CD4-positive, alpha-beta memory T cell (primary cell): ENCODE measurements around the gene THSD4. TPM values are rescaled to one million over a fixed set of nuclear protein-coding genes. Genes with fewer than 3 reads are reported as not detected.
A peak's percentile ranks its signal among the peaks of the same experiment; 100 is the strongest.

Experiments
- CTCF ChIA-PET: fragments of 350-600 bp; sonication (Branson Sonifier 250); formaldehyde crosslinking; loops from one replicate; lab custom pipeline; 2021; ENCODE audit warnings: inconsistent platforms; ENCODE audit not compliant: partially characterized antibody; lab: Charles Lee
- POLR2A ChIA-PET: fragments of 350-600 bp; sonication (Branson Sonifier 250); formaldehyde crosslinking; loops from one replicate; lab custom pipeline; 2021; ENCODE audit not compliant: partially characterized antibody; lab: Charles Lee
- DNase-seq, 5 donors: peaks; one replicate each; pipeline versions ENCODE4 v3.0.0 to v3.0.0-alpha.2; 2020 to 2022; ENCODE audit warnings: mixed read lengths in 1 of 5
- H3K27ac ChIP-seq: one replicate; pipeline ENCODE4 v1.7.0; 2013; ENCODE audit warnings: low read depth, low read length
- H3K27me3 ChIP-seq: 2 replicates; pipeline ENCODE4 v1.7.0; 2013; ENCODE audit warnings: mild to moderate bottlenecking, low read length, moderate library complexity; ENCODE audit not compliant: insufficient read depth
- H3K36me3 ChIP-seq: 2 replicates; pipeline ENCODE4 v1.7.0; 2013; ENCODE audit warnings: mild to moderate bottlenecking, low read length, moderate library complexity; ENCODE audit not compliant: insufficient read depth
- H3K4me1 ChIP-seq: 2 replicates; pipeline ENCODE4 v1.7.0; 2013; ENCODE audit warnings: mild to moderate bottlenecking, low read length, moderate library complexity; ENCODE audit not compliant: insufficient read depth
- H3K4me3 ChIP-seq, 2 donors: one replicate each; pipeline ENCODE4 v1.7.0; 2013; ENCODE audit warnings: low read length in 2 of 2, mild to moderate bottlenecking in 1 of 2
- H3K9me3 ChIP-seq, 2 donors: one replicate each; pipeline ENCODE4 v1.7.0; 2013; ENCODE audit warnings: low read length in 2 of 2, control low read depth in 1 of 2; ENCODE audit not compliant: control insufficient read depth in 1 of 2
- H3K27ac Mint-ChIP-seq, 7 donors: one replicate each; pipeline ENCODE4 v1.8.0; 2020 to 2021; ENCODE audit warnings: mixed read lengths in 7 of 7, mild to moderate bottlenecking in 6 of 7, inconsistent platforms in 3 of 7, moderate library complexity in 3 of 7
- H3K27me3 Mint-ChIP-seq, 2 donors: one replicate each; pipeline ENCODE4 v1.8.0; 2020 to 2021; ENCODE audit warnings: mixed read lengths in 2 of 2
- H3K36me3 Mint-ChIP-seq, 2 donors: one replicate each; pipeline ENCODE4 v1.8.0; 2020 to 2021; ENCODE audit warnings: mixed read lengths in 2 of 2, inconsistent platforms in 1 of 2, mild to moderate bottlenecking in 1 of 2
- H3K4me1 Mint-ChIP-seq, 4 donors: one replicate each; pipeline ENCODE4 v1.8.0; 2020 to 2021; ENCODE audit warnings: mixed read lengths in 4 of 4, mild to moderate bottlenecking in 1 of 4
- H3K4me3 Mint-ChIP-seq, 8 donors: one replicate each; pipeline ENCODE4 v1.8.0; 2020 to 2021; ENCODE audit warnings: mixed read lengths in 8 of 8, mild to moderate bottlenecking in 7 of 8, moderate library complexity in 6 of 8, inconsistent platforms in 3 of 8
- H3K9me3 Mint-ChIP-seq, 8 donors: one replicate each; pipeline ENCODE4 v1.8.0; 2020 to 2021; ENCODE audit warnings: mixed read lengths in 8 of 8, mild to moderate bottlenecking in 5 of 8, inconsistent platforms in 3 of 8, moderate library complexity in 1 of 8
- intact Hi-C: fragments of 100-400 bp; cut with micrococcal nuclease; formaldehyde crosslinking; loops from one replicate; pipeline ENCODE4 v1.15.1; 2023
- polyA plus RNA-seq, 2 donors: library from polyadenylated mRNA; unstranded; fragments of 300-500 nt; fragmentation: Illumina TruSeq; gene quantifications; one replicate each; pipeline ENCODE4 v1.2.3, GENCODE V29; 2021
- total RNA-seq, 2 experiments: library from RNA; stranded (reverse); gene quantifications; one replicate each; pipeline ENCODE4 v1.2.3, GENCODE V29; 2021

The THSD4 gene
- total and polyA plus RNA-seq, 4 experiments from 2014 or later = not detected

DNA sequence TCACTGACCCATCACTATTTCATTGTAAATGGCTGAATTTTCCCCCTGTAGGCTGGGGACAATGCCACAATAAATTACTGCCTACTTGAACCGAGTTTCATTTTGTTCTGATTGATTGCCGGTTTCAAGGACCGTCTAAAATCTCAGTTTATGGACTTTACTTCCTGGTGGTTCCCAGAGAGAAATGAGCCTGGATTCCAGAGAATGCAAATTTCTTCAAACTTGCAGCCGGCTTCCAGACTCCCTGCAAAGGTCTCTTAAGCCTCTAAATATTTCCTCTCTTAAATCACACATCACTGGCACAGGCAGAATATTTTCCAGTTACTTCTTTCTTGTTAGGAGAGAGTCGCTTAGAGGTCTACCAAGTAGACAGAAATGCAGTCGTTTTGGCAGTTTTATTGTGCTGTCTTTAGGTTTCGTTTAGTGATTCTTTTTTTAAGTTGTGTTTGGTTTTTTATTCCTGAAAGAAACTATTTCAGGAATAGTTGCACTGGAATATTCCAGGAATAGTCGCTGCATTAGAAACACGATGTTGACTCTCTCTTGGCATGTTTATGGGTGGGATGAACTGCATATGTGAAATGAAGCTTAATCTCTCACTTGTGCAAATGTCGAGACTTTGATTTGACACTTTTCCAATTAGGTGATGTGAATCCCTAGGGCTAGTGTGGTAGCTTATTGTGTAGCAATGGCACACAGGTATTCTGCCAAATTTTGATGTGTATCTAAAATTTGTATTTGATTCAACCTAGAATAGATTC, 411.0 kb downstream of the THSD4 start:
- Mint-ChIP-seq H3K36me3 (no peaks in the 10 kb centered on the region), H3K27me3 (peaks cover 22 to 34% of the 10 kb centered on the region in 2 donors), H3K4me1 (peaks cover 0 to 2% (median 0%) of the 10 kb centered on the region in 4 donors), H3K4me3 (no peak overlapping the region), H3K27ac (no peak overlapping the region), H3K9me3 (peaks cover 0 to 2% (median 0%) of the 10 kb centered on the region in 8 donors)
- intact Hi-C loops = no loop called here
- Histone ChIP-seq H3K4me1 (no peaks in the 10 kb centered on the region), H3K4me3 (no peak overlapping the region), H3K27ac (no peak overlapping the region), H3K36me3 (no peaks in the 10 kb centered on the region), H3K9me3 (no peaks in the 10 kb centered on the region), H3K27me3 (no peaks in the 10 kb centered on the region)
- no peak for DNase-seq
- POLR2A ChIA-PET = no interaction called here
- CTCF ChIA-PET = no interaction called here

DNA sequence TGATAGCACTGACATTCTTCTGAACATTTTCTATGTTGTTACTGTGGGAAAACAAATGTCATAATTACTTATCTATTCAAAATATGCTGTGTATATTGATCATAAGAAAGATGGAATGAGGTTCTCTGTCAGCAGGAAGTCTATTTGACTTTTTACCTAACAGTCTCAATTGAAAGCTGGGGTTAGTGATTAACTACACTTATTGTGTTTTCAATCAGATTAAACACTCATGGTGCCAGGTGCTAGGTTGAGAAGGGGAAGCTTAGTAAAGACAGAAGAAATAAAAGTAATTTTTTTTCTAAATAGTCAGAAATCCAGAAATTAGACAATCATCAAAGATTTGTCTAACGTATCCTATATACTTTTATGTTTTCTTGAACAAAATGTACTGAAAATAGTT, 414.1 kb downstream of the THSD4 start:
- intact Hi-C loops = no loop called here
- Mint-ChIP-seq H3K27ac (no peak overlapping the region), H3K36me3 (no peaks in the 10 kb centered on the region), H3K4me3 (no peak overlapping the region), H3K27me3 (peaks cover 17 to 28% of the 10 kb centered on the region in 2 donors), H3K4me1 (peaks cover 0 to 2% (median 0%) of the 10 kb centered on the region in 4 donors), H3K9me3 (peaks cover 2 to 14% (median 9%) of the 10 kb centered on the region in 8 donors)
- no peaks in the 10 kb centered on the region for H3K9me3 ChIP-seq
- H3K4me1 ChIP-seq = no peaks in the 10 kb centered on the region
- CTCF ChIA-PET = no interaction called here
- no peaks in the 10 kb centered on the region for H3K36me3 ChIP-seq
- H3K4me3 ChIP-seq = no peak overlapping the region
- H3K27ac ChIP-seq = no peak overlapping the region
- DNase-seq = no peak
- no peaks in the 10 kb centered on the region for H3K27me3 ChIP-seq
- POLR2A ChIA-PET = no interaction called here

DNA sequence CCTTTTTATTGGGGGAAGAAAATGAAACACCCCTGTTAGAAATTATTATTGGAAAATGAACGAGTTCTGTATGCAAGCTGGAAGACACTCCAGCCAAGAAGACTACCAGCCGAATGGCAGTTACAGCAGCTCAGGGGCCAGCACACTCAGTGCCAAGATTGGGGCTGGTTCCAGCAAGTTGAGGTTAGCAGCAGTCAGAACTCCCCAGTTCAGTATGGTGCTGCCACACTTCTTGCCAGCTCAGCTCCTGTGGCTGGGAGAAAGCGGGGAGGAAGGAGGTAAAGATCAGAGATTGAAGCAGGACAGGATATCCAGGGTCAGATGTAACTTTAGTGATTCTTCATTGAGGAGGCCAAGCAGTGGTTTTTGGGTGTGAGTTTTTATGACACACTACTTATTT, 414.8 kb downstream of the THSD4 start:
- Histone ChIP-seq H3K4me3 (no peak overlapping the region), H3K9me3 (no peaks in the 10 kb centered on the region), H3K27me3 (no peaks in the 10 kb centered on the region), H3K36me3 (no peaks in the 10 kb centered on the region), H3K4me1 (no peaks in the 10 kb centered on the region), H3K27ac (no peak overlapping the region)
- peaks cover 2 to 15% (median 9%) of the 10 kb centered on the region in 8 donors for H3K9me3 Mint-ChIP-seq
- peaks cover 0 to under 1% (median 0%) of the 10 kb centered on the region in 4 donors for H3K4me1 Mint-ChIP-seq
- CTCF ChIA-PET = no interaction called here
- intact Hi-C loops = no loop called here
- peaks cover 17 to 27% of the 10 kb centered on the region in 2 donors for H3K27me3 Mint-ChIP-seq
- POLR2A ChIA-PET = no interaction called here
- no peak for DNase-seq
- no peak overlapping the region for H3K4me3 Mint-ChIP-seq
- H3K27ac Mint-ChIP-seq = no peak overlapping the region
- H3K36me3 Mint-ChIP-seq = no peaks in the 10 kb centered on the region

DNA sequence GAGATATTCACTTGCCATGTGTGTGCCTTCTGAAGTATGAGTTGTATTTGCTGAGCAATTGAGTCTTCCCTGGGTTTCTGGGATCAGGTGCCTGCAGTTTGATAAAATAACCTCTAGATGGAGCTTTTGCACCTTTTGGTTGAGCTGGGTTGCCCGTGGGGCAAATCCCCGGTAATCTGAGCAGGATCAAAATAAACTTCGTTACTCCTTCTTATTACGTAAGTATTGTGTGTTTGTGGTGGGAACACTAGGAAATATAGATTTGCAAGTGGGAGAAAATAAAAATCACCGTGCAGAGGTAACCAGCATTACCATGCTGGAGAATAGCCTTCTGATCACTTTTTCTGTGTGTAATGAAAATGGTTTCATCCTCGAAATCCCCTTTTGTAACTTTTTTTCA, 417.7 kb downstream of the THSD4 start:
- ChIA-PET POLR2A (no interaction called here), CTCF (no interaction called here)
- Mint-ChIP-seq H3K9me3 (peaks cover 3 to 15% (median 9%) of the 10 kb centered on the region in 8 donors), H3K27ac (no peak overlapping the region), H3K27me3 (peaks cover 10 to 11% of the 10 kb centered on the region in 2 donors), H3K4me1 (no peaks in the 10 kb centered on the region), H3K4me3 (no peak overlapping the region), H3K36me3 (no peaks in the 10 kb centered on the region)
- intact Hi-C loops = no loop called here
- Histone ChIP-seq H3K9me3 (no peaks in the 10 kb centered on the region), H3K27ac (no peak overlapping the region), H3K27me3 (no peaks in the 10 kb centered on the region), H3K4me1 (no peaks in the 10 kb centered on the region), H3K36me3 (no peaks in the 10 kb centered on the region), H3K4me3 (no peak overlapping the region)
- no peak for DNase-seq

DNA sequence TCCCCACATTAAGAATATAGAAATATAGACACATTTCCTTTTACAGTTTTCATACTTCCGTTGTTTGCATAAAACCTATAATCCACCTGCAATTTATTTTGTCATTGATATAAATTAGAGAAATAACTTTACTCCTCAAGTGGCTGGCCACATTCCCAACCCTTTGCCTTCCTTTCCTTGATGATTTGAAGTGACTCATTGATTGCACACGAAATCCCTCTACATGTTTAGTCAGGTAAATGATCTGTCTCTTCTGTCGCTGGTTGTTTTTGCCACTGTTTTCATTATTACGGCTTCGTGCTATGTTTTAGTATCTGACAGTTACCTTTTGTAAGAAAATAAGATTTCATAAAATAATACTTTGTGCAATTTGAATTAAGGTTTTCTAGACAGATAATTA, 422.9 kb downstream of the THSD4 start:
- Mint-ChIP-seq H3K9me3 (peaks cover 0 to 10% (median 4%) of the 10 kb centered on the region in 8 donors), H3K4me1 (no peaks in the 10 kb centered on the region), H3K27ac (no peak overlapping the region), H3K36me3 (no peaks in the 10 kb centered on the region), H3K27me3 (peaks cover 3 to 12% of the 10 kb centered on the region in 2 donors), H3K4me3 (no peak overlapping the region)
- POLR2A ChIA-PET = no interaction called here
- intact Hi-C loops = no loop called here
- no peak for DNase-seq
- no peak overlapping the region for H3K4me3 ChIP-seq
- H3K9me3 ChIP-seq = no peaks in the 10 kb centered on the region
- H3K27me3 ChIP-seq = no peaks in the 10 kb centered on the region
- H3K36me3 ChIP-seq = no peaks in the 10 kb centered on the region
- no peaks in the 10 kb centered on the region for H3K4me1 ChIP-seq
- CTCF ChIA-PET = no interaction called here
- H3K27ac ChIP-seq = no peak overlapping the region

- Mint-ChIP-seq H3K27ac (peak overlapping the region in 1 of 7 donors; percentile 45), H3K4me1 (no peaks in the 10 kb centered on the region), H3K27me3 (peaks cover 3 to 17% of the 10 kb centered on the region in 2 donors), H3K4me3 (no peak overlapping the region), H3K36me3 (no peaks in the 10 kb centered on the region), H3K9me3 (peaks cover 0 to 6% (median 0%) of the 10 kb centered on the region in 8 donors)
- H3K36me3 ChIP-seq = no peaks in the 10 kb centered on the region
- DNase-seq = no peak
- H3K27me3 ChIP-seq = no peaks in the 10 kb centered on the region
- intact Hi-C loops = no loop called here
- H3K4me1 ChIP-seq = no peaks in the 10 kb centered on the region
- no peak overlapping the region for H3K27ac ChIP-seq
- no peak overlapping the region for H3K4me3 ChIP-seq
- ChIA-PET CTCF (no interaction called here), POLR2A (no interaction called here)
- no peaks in the 10 kb centered on the region for H3K9me3 ChIP-seq
These were observed 426.5 kb downstream of the THSD4 start for GRCh38 chr15:71541746-71542145.

GRCh38 chr15:71542836-71543235, 427.6 kb downstream of the THSD4 start:
- peaks cover 0 to 5% (median 0%) of the 10 kb centered on the region in 8 donors for H3K9me3 Mint-ChIP-seq
- no peaks in the 10 kb centered on the region for H3K4me1 Mint-ChIP-seq
- no peaks in the 10 kb centered on the region for H3K36me3 ChIP-seq
- no peaks in the 10 kb centered on the region for H3K27me3 ChIP-seq
- no peaks in the 10 kb centered on the region for H3K4me1 ChIP-seq
- H3K36me3 Mint-ChIP-seq = no peaks in the 10 kb centered on the region
- intact Hi-C loops = no loop called here
- no peak overlapping the region for H3K4me3 Mint-ChIP-seq
- no peaks in the 10 kb centered on the region for H3K9me3 ChIP-seq
- no peak overlapping the region for H3K27ac ChIP-seq
- H3K4me3 ChIP-seq = no peak overlapping the region
- POLR2A ChIA-PET = no interaction called here
- H3K27ac Mint-ChIP-seq = no peak overlapping the region
- CTCF ChIA-PET = no interaction called here
- DNase-seq = no peak
- peaks cover 3 to 17% of the 10 kb centered on the region in 2 donors for H3K27me3 Mint-ChIP-seq
